Neural cell (in vitro differentiated cells): ENCODE data around the gene SLC6A4. TPM values are rescaled to one million over a fixed set of nuclear protein-coding genes. Genes with fewer than 3 reads are reported as not detected.

ENCODE experiments used
- H2AFZ ChIP-seq: fragments of 200-600, 300-800 bp; sonication (generic), shearing (Covaris generic); 2 replicates; pipeline ENCODE4 v1.6.0; 2014; ENCODE audit warnings: low read depth, mild to moderate bottlenecking, antibody characterized with exemption, low read length, moderate library complexity
- H3F3A ChIP-seq: fragments of 200-600 bp; shearing (Covaris generic); 2 replicates; pipeline ENCODE4 v1.6.1; 2016; ENCODE audit warnings: mild to moderate bottlenecking, moderate library complexity, mixed read lengths, antibody characterized with exemption, low read length; ENCODE audit not compliant: insufficient read depth, poor library complexity, severe bottlenecking
- H3K27ac ChIP-seq: fragments of 200-600, 300-800 bp; sonication (generic), shearing (Covaris generic); 2 replicates; pipeline ENCODE4 v1.5.1; 2014; ENCODE audit warnings: mild to moderate bottlenecking, low read length, moderate library complexity
- H3K27me3 ChIP-seq: fragments of 300-800, 200-600 bp; sonication (generic), shearing (Covaris generic); 2 replicates; pipeline ENCODE4 v1.6.0; 2014; ENCODE audit warnings: mild to moderate bottlenecking, low read depth, low read length, moderate library complexity; ENCODE audit not compliant: insufficient read depth
- H3K36me3 ChIP-seq: fragments of 300-800, 200-600 bp; sonication (generic), shearing (Covaris generic); 2 replicates; pipeline ENCODE4 v1.5.1; 2014; ENCODE audit warnings: mild to moderate bottlenecking, antibody characterized with exemption, low read length, moderate library complexity; ENCODE audit not compliant: insufficient read depth
- H3K4me2 ChIP-seq: fragments of 300-800, 200-600 bp; sonication (generic), shearing (Covaris generic); 2 replicates; pipeline ENCODE4 v1.6.0; 2014; ENCODE audit warnings: mild to moderate bottlenecking, low read length
- H3K4me3 ChIP-seq: fragments of 300-800, 200-600 bp; sonication (generic), shearing (Covaris generic); 2 replicates; pipeline ENCODE4 v1.5.1; 2014; ENCODE audit warnings: mild to moderate bottlenecking, low read length, moderate library complexity
- H3K79me2 ChIP-seq: fragments of 200-600 bp; shearing (Covaris generic); replicated peaks from 2 replicates; pipeline ENCODE4 v1.6.0; 2014; ENCODE audit warnings: mild to moderate bottlenecking, low read length, moderate library complexity; ENCODE audit not compliant: insufficient read depth
- H3K9ac ChIP-seq: fragments of 300-800, 200-600 bp; sonication (generic), shearing (Covaris generic); 2 replicates; pipeline ENCODE4 v1.6.1; 2016; ENCODE audit warnings: mild to moderate bottlenecking, low read length, mixed read lengths
- H3K9me2 ChIP-seq: fragments of 200-600 bp; shearing (Covaris generic); 2 replicates; pipeline ENCODE4 v1.6.1; 2016; ENCODE audit warnings: mild to moderate bottlenecking, low read length, mixed read lengths; ENCODE audit not compliant: insufficient read depth
- H3K9me3 ChIP-seq: fragments of 200-600, 300-800 bp; sonication (generic), shearing (Covaris generic); 2 replicates; pipeline ENCODE4 v1.6.1; 2016; ENCODE audit warnings: mild to moderate bottlenecking, mixed run types, low read length, moderate library complexity, mixed read lengths
- H4K20me1 ChIP-seq: fragments of 200-600 bp; shearing (Covaris generic); 2 replicates; pipeline ENCODE4 v1.6.1; 2016; ENCODE audit warnings: mild to moderate bottlenecking, mixed run types; ENCODE audit not compliant: insufficient read depth
- EP300 ChIP-seq: fragments of 450-650 bp; conservative IDR thresholded peaks from 2 replicates; pipeline ENCODE4 v1.6.1; 2014; ENCODE audit warnings: antibody characterized with exemption, mild to moderate bottlenecking, moderate library complexity; ENCODE audit not compliant: poor library complexity, severe bottlenecking
- EZH2 ChIP-seq: fragments of 200-600, 300-800 bp; shearing (Covaris generic), sonication (generic); IDR thresholded peaks from 2 replicates; pipeline ENCODE4 v1.6.1; 2014; ENCODE audit warnings: antibody characterized with exemption, low read length, borderline replicate concordance, mild to moderate bottlenecking; ENCODE audit not compliant: insufficient read depth, poor library complexity, severe bottlenecking
- MXI1 ChIP-seq: fragments of 450-650 bp; conservative IDR thresholded peaks from 2 replicates; pipeline ENCODE4 v1.6.1; 2014; ENCODE audit warnings: antibody characterized with exemption, mild to moderate bottlenecking; ENCODE audit not compliant: poor library complexity, severe bottlenecking
- POLR2AphosphoS5 ChIP-seq: IDR thresholded peaks from 2 replicates; pipeline ENCODE4 v1.6.1; 2012
- RAD21 ChIP-seq: fragments of 450-650 bp; conservative IDR thresholded peaks from 2 replicates; pipeline ENCODE4 v1.6.1; 2014; ENCODE audit warnings: antibody characterized with exemption, mild to moderate bottlenecking, moderate library complexity
- SMC3 ChIP-seq: fragments of 450-650 bp; conservative IDR thresholded peaks from 2 replicates; pipeline ENCODE4 v1.6.1; 2014; ENCODE audit warnings: antibody characterized with exemption, mild to moderate bottlenecking, moderate library complexity; ENCODE audit not compliant: poor library complexity
- TAF1 ChIP-seq: IDR thresholded peaks from 2 replicates; pipeline ENCODE4 v1.6.1; 2012; ENCODE audit warnings: low read depth
- polyA plus RNA-seq: library from polyadenylated mRNA; depleted of rRNA; stranded (reverse); fragments of >200 nt; gene quantifications from 2 replicates; pipeline ENCODE4 v1.2.3, GENCODE V29; 2014
- TF ChIP-seq, protein P1 (sequence below): fragments of 450-650 bp; IDR thresholded peaks from 2 replicates; pipeline ENCODE4 v1.5.1; 2014; ENCODE audit warnings: antibody characterized with exemption, mild to moderate bottlenecking, moderate library complexity; ENCODE audit not compliant: poor library complexity, severe bottlenecking
- TF ChIP-seq, protein P2 (sequence below): IDR thresholded peaks from 2 replicates; pipeline ENCODE4 v1.6.1; 2012; ENCODE audit warnings: borderline replicate concordance

SLC6A4 gene
- polyA plus RNA-seq, 1 donor from 2014 or later, result 1.1 TPM

DNA sequence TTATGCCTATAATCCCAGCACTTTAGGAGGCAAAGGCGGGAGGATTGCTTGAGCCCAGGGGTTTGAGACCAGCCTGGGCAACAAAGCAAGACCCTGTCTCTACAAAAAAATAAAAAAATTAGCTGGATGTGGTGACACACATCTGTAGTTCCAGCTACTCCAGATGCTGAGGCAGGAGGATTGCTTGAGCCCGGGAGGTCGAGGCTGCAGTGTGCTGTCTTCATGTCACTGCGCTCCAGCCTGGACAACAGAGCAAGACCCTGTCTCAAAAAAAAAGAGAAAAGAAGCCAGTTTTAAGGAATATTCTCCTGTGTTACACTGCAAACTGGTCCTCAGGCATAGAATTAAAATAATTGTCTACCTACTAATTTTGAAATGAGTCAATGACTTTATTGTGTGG, 71.0 kb downstream of the SLC6A4 start:
- H3K9me3 ChIP-seq, result no peaks in the 10 kb centered on the region
- no peaks in the 10 kb centered on the region for H3K27me3 ChIP-seq
- H3K79me2 ChIP-seq, result peaks cover 9% of the 10 kb centered on the region
- H3K36me3 ChIP-seq, result no peaks in the 10 kb centered on the region
- no peaks in the 10 kb centered on the region for H3K9me2 ChIP-seq
- TF ChIP-seq SMC3 (no peak), EP300 (no peak), POLR2AphosphoS5 (no peak), RAD21 (no peak), EZH2 (no peak), TAF1 (no peak)
- TF ChIP-seq, protein P1, sequence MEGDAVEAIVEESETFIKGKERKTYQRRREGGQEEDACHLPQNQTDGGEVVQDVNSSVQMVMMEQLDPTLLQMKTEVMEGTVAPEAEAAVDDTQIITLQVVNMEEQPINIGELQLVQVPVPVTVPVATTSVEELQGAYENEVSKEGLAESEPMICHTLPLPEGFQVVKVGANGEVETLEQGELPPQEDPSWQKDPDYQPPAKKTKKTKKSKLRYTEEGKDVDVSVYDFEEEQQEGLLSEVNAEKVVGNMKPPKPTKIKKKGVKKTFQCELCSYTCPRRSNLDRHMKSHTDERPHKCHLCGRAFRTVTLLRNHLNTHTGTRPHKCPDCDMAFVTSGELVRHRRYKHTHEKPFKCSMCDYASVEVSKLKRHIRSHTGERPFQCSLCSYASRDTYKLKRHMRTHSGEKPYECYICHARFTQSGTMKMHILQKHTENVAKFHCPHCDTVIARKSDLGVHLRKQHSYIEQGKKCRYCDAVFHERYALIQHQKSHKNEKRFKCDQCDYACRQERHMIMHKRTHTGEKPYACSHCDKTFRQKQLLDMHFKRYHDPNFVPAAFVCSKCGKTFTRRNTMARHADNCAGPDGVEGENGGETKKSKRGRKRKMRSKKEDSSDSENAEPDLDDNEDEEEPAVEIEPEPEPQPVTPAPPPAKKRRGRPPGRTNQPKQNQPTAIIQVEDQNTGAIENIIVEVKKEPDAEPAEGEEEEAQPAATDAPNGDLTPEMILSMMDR, result no peak
- no peak overlapping the region for H2AFZ ChIP-seq
- no peak overlapping the region for H3K27ac ChIP-seq
- no peak overlapping the region for H3K4me3 ChIP-seq
- H3F3A ChIP-seq, result no peaks in the 10 kb centered on the region
- H3K9ac ChIP-seq, result no peak overlapping the region
- H4K20me1 ChIP-seq, result no peaks in the 10 kb centered on the region
- H3K4me2 ChIP-seq, result no peak overlapping the region

DNA sequence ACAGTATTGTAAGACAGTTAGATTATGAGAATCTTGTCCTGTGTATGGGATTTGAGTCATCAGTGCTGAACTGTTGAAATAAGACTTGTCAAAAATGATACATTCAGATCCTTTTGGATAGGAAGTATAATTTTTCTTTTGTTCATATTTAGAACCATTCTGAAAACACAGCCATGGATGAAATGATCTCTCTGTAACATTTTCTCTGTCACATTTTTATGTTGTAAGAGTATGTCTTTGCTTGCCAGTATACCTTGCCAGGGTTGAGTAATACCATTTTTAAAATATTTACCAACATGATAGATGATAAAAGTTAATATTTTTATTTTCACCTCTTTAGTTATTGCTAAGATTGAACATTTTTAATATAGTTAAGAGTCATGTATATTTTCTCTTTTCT, 73.9 kb downstream of the SLC6A4 start:
- no peak overlapping the region for H3K9ac ChIP-seq
- no peak overlapping the region for H3K4me3 ChIP-seq
- no peak overlapping the region for H3K4me2 ChIP-seq
- H3K27ac ChIP-seq, result no peak overlapping the region
- H3K79me2 ChIP-seq, result peaks cover 17% of the 10 kb centered on the region
- no peaks in the 10 kb centered on the region for H3K9me3 ChIP-seq
- H3F3A ChIP-seq, result no peaks in the 10 kb centered on the region
- H2AFZ ChIP-seq, result no peak overlapping the region
- no peaks in the 10 kb centered on the region for H4K20me1 ChIP-seq
- no peak for TF ChIP-seq POLR2AphosphoS5
- no peak for TF ChIP-seq EP300
- TF ChIP-seq, protein P2, sequence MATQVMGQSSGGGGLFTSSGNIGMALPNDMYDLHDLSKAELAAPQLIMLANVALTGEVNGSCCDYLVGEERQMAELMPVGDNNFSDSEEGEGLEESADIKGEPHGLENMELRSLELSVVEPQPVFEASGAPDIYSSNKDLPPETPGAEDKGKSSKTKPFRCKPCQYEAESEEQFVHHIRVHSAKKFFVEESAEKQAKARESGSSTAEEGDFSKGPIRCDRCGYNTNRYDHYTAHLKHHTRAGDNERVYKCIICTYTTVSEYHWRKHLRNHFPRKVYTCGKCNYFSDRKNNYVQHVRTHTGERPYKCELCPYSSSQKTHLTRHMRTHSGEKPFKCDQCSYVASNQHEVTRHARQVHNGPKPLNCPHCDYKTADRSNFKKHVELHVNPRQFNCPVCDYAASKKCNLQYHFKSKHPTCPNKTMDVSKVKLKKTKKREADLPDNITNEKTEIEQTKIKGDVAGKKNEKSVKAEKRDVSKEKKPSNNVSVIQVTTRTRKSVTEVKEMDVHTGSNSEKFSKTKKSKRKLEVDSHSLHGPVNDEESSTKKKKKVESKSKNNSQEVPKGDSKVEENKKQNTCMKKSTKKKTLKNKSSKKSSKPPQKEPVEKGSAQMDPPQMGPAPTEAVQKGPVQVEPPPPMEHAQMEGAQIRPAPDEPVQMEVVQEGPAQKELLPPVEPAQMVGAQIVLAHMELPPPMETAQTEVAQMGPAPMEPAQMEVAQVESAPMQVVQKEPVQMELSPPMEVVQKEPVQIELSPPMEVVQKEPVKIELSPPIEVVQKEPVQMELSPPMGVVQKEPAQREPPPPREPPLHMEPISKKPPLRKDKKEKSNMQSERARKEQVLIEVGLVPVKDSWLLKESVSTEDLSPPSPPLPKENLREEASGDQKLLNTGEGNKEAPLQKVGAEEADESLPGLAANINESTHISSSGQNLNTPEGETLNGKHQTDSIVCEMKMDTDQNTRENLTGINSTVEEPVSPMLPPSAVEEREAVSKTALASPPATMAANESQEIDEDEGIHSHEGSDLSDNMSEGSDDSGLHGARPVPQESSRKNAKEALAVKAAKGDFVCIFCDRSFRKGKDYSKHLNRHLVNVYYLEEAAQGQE, result no peak
- TF ChIP-seq MXI1, result no peak
- TF ChIP-seq TAF1, result no peak
- TF ChIP-seq, protein P1, result no peak
- no peak for TF ChIP-seq RAD21
- no peak for TF ChIP-seq EZH2
- no peak for TF ChIP-seq SMC3
- H3K9me2 ChIP-seq, result no peaks in the 10 kb centered on the region
- no peaks in the 10 kb centered on the region for H3K27me3 ChIP-seq
- no peaks in the 10 kb centered on the region for H3K36me3 ChIP-seq
